HG03354 (cell line): Measurements from ENCODE around the gene KCNAB1.

Source experiments
- ATAC-seq: cut with Tn5 transposase; IDR thresholded peaks from one replicate; pipeline ENCODE4 v1.9.1; 2021; ENCODE audit warnings: mild to moderate bottlenecking; ENCODE audit not compliant: unreplicated experiment, poor library complexity, severe bottlenecking

The KCNAB1 gene

DNA sequence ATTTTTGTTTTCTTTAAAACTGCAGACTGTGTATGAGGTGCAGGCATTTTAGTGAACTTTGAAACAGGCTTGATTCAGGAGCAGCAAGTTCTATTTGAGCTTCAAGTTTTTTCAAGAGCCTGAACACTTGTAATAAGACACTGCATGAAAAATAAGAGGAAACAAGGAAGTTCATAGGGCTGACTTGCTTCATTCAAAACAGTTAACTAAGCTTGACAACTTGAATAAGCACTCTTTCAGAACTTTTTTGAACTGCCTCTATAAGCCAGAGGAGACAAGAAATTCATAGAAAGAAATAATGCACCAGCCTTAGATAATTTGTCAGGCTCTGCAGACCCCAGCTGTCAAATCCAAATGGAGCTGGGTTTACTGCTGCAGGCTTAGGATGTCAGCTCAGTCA is 304.4 kb downstream of the KCNAB1 start:
- no peak for ATAC-seq

DNA sequence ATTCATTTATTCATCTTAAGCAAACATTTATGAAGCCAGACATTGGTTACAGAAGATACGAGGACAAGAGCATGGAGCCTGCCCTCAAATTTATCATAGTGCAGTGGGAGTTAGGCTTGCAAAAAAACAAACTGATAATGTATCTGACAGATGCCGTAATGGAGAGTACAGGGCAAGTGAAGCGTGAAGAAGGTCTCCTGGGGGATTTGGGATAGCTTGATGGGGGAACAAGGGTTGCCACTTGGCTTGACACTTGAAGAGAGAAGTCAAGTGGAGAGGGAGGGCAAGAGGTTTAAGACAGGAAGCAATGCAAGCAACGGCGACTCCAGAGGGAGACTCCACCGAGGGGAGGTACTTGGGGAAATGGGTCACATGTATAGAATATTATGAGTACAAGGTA is 305.3 kb downstream of the KCNAB1 start:
- ATAC-seq = no peak

- ATAC-seq = no peak
Measured at GRCh38 chr3:156429125-156429524, 308.7 kb downstream of the KCNAB1 start.

- ATAC-seq = no peak
Measured at GRCh38 chr3:156431334-156432124, 311.2 kb downstream of the KCNAB1 start.

GRCh38 chr3:156432563-156432962 is 312.2 kb downstream of the KCNAB1 start:
- ATAC-seq = no peak

DNA sequence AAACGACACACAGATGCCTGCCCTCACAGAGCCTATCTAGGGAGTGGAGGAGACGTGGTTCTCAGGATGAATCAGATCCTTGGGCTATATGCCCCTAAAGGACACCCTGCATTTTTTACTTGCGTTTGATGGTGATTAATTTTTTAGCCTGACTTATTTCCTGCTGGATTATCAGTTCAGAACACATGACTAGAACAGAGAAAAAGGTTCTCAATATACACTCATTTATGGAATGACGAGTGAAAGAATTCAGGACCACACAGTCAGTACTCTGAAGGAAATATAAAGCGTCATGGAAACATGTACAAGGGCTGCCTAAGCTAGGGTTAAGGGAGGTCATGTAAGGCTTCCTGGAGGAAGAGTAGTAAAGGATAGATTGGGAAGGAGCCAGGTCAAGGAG is 312.8 kb downstream of the KCNAB1 start:
- ATAC-seq = no peak

GRCh38 chr3:156433910-156434309 is 313.5 kb downstream of the KCNAB1 start:
- no peak for ATAC-seq

DNA sequence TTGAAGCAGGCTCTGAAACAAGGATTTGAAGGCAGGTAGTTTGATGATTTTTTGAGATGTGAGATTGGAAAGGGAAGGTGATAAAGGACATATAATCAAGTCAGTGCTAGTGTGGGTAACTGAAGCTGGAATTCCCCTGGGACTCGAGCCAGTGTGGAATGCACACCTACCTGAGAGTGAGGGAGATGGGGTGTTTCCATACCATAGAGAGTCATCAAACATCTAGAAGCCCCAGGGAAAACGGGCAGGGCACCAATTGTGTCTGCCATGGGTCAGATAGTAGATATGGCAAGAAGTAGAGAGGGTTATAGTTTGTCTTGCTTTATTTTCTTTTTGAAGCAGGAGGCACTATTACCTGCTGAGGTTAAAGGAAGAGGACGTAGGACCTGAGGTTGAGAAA is 314.5 kb downstream of the KCNAB1 start:
- no peak for ATAC-seq

- ATAC-seq = no peak
Measured at GRCh38 chr3:156443079-156443478, 322.7 kb downstream of the KCNAB1 start.

- no peak for ATAC-seq
Measured at GRCh38 chr3:156445117-156446090, 325.0 kb downstream of the KCNAB1 start.

DNA sequence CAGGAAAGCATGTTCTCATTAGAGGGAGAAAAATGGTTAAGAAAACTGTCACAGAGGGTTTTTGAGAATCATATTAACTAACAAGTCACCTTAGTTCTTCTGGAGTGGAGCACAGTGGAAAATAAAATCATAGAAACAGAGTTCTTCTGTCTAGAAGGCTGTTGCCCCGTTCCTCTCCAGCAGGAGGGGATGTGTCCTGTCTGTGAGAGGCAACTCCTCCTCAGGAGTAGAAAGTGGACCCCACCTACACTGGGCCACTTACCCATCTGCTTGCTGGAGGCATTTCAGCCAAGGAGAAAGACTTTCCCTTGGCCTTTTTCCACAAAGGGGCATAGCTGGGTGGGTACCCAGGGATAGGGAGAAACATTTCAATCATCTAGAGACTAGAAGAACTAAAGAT is 327.9 kb downstream of the KCNAB1 start:
- peak; percentile 84 for ATAC-seq

GRCh38 chr3:156449710-156450574 is 329.6 kb downstream of the KCNAB1 start:
- ATAC-seq = peak; percentile 59

GRCh38 chr3:156455839-156456238 is 335.5 kb downstream of the KCNAB1 start:
- no peak for ATAC-seq

DNA sequence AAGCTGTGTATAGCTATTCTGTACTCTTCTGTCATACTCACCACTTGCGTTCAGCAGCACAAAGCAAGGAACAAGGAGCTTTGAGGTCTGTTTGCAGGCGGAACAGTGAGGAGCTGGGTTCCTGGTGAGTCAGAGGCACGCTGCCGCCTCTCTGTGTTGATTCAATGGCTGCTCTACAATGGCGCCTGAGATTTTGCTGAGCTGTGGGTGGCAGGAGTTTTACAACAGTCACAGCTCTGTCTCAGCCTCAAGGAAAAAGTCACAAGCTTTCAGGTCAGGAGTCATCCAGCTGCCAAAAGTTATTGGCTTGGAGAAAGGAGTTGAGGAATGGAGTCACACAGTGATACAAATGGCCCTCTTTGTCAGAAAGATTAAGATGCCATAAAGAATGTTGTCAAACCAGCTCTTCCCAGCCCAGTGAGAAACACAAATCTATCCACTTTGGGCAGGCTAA is 336.4 kb downstream of the KCNAB1 start:
- ATAC-seq = no peak

- no peak for ATAC-seq
Measured at GRCh38 chr3:156459434-156459833, 339.1 kb downstream of the KCNAB1 start.

DNA sequence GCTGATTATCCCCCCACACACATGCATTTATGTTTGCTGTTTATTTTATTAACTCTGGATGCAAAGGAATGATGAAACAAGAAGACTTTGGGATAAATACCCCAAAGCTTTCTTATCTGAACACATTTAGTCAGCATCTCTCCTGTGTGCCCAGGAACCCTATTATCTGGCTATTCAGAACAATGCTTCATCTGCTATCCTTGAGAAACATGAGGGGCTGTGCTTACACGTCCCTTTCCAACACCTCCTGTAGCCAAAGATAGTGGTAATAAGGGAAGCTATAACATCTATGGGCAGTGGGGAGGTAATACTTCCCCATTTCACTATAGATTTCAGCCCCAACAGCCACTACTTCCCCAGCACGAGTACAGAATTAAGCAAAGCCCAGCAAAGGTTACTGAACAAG is 339.8 kb downstream of the KCNAB1 start:
- ATAC-seq = peak; percentile 73

- no peak for ATAC-seq
Measured at GRCh38 chr3:156461889-156462288, 341.5 kb downstream of the KCNAB1 start.

DNA sequence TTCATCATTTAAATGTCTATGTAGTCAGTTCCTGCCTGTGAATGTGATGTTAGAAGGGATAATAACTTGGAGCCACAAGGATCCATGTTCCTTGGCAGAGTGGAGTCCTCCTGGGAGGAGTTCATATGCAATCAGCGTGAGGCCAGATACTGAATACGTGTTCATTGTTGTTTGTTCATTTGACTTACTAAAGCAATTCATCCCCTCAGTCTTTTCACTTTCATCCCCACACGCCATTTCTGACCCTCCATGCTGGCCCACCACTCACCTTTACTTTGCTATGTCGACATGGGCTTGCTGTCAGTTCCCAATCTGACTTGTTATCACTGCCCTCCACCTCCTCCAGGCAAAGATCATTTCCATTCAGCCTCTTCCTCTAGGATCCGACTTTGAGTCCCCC is 342.7 kb downstream of the KCNAB1 start:
- no peak for ATAC-seq

DNA sequence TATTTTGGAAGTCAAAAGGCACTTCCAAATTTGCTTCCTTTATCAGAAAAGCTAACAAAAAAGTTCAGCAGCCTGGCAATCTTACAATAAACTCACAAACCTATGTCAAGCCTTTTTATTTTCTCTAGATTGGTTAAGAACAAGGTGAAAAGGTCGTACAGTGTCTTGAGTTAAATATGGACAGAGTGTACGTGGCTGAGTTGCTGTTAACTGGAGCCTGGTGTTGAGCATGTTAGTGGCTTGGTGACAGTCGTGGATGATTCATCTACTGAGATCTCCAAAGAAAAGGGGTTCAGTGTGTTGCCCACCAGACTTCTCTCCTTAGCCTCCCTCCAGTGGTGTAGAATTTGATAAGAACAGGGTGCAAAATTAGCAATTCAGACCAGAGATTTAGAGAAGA is 344.8 kb downstream of the KCNAB1 start:
- no peak for ATAC-seq

DNA sequence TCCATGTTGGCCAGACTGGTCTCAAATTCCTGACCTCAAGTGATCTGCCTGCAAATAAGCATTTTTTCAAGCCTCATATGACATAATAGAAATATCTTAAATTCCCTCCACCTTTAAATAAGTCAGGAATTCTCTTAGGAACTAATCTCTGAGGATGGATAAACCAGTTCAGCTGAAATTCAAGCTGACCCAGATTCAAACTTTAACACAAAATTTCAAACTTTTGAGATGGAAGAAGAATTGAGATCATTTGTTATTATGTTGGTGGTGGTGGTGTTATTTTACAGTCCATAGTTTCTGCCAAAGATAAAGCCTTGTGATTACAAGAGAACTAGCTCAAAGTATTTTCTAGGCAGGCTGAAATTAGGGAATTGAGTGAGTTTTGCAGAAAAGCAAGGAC is 349.1 kb downstream of the KCNAB1 start:
- no peak for ATAC-seq
